ENCODE measurements around the gene INSR. TPM values are rescaled to one million over a fixed set of nuclear protein-coding genes. Genes with fewer than 3 reads are reported as not detected.

INSR gene
- total and polyA plus RNA-seq, 2 of the 8 experiments (the other 6 are each of a cell fraction or from before 2014, with no cell fraction given), result 13.1 to 48.7 TPM

DNA sequence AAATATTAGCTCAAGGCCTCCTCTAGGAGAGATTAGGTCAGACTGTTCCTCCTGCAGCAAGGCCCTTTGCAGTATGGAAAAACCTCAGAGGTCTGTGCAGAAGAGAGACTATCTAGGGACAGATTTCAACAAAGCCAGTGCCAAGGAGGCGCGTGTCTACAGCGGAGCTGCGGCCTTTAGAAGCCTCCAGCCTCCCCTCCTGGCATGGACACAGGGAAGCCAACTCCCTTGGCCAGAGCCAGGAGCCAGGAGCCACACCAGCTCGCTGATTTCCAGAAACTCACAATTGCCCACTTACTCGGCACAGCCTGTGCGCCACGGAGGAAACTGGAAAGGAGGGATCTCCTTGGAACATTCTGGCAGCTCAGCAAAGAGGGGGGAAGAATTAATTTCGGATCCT lies 63.4 kb downstream of the INSR start (continued):
- TF ChIP-seq, protein P1, sequence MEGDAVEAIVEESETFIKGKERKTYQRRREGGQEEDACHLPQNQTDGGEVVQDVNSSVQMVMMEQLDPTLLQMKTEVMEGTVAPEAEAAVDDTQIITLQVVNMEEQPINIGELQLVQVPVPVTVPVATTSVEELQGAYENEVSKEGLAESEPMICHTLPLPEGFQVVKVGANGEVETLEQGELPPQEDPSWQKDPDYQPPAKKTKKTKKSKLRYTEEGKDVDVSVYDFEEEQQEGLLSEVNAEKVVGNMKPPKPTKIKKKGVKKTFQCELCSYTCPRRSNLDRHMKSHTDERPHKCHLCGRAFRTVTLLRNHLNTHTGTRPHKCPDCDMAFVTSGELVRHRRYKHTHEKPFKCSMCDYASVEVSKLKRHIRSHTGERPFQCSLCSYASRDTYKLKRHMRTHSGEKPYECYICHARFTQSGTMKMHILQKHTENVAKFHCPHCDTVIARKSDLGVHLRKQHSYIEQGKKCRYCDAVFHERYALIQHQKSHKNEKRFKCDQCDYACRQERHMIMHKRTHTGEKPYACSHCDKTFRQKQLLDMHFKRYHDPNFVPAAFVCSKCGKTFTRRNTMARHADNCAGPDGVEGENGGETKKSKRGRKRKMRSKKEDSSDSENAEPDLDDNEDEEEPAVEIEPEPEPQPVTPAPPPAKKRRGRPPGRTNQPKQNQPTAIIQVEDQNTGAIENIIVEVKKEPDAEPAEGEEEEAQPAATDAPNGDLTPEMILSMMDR (IDR thresholded peaks at IDR 0.05; ENCODE audit: control extremely low read depth in 1 of 3, insufficient read depth in 1 of 3, low read depth in 1 of 3, low read length in 3 of 3), result no peak
- no peak for TF ChIP-seq SAP30 (IDR thresholded peaks at IDR 0.05; ENCODE audit: insufficient read depth, insufficient replicate concordance, low read length)
- TF ChIP-seq, protein P2, sequence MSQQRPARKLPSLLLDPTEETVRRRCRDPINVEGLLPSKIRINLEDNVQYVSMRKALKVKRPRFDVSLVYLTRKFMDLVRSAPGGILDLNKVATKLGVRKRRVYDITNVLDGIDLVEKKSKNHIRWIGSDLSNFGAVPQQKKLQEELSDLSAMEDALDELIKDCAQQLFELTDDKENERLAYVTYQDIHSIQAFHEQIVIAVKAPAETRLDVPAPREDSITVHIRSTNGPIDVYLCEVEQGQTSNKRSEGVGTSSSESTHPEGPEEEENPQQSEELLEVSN (IDR thresholded peaks at IDR 0.05), result no peak
- TF ChIP-seq EGR1 (IDR thresholded peaks at IDR 0.05; ENCODE audit: borderline replicate concordance, low read depth, low read length), result no peak
- TF ChIP-seq MAFK (IDR thresholded peaks at IDR 0.05; ENCODE audit: low read depth, low read length), result no peak

Measured in H1 (cell line).